Lower leg skin (tissue), 3 donors: ENCODE data around the gene SCARB2.

Experiments used
- POLR2A ChIP-seq, 2 donors: fragments of 450-650 bp; IDR thresholded peaks; one replicate each; pipeline ENCODE4 v1.6.1; 2016 to 2017; ENCODE audit warnings: antibody characterized with exemption in 2 of 2, mild to moderate bottlenecking in 1 of 2, moderate library complexity in 1 of 2
- TF ChIP-seq, protein P1 (sequence below), 3 donors: fragments of 450-650 bp; IDR thresholded peaks; one replicate each; pipeline ENCODE4 v1.5.1; 2016; ENCODE audit warnings: antibody characterized with exemption in 3 of 3, mild to moderate bottlenecking in 3 of 3, moderate library complexity in 2 of 3

- TF ChIP-seq, protein P1, sequence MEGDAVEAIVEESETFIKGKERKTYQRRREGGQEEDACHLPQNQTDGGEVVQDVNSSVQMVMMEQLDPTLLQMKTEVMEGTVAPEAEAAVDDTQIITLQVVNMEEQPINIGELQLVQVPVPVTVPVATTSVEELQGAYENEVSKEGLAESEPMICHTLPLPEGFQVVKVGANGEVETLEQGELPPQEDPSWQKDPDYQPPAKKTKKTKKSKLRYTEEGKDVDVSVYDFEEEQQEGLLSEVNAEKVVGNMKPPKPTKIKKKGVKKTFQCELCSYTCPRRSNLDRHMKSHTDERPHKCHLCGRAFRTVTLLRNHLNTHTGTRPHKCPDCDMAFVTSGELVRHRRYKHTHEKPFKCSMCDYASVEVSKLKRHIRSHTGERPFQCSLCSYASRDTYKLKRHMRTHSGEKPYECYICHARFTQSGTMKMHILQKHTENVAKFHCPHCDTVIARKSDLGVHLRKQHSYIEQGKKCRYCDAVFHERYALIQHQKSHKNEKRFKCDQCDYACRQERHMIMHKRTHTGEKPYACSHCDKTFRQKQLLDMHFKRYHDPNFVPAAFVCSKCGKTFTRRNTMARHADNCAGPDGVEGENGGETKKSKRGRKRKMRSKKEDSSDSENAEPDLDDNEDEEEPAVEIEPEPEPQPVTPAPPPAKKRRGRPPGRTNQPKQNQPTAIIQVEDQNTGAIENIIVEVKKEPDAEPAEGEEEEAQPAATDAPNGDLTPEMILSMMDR (IDR thresholded peaks at IDR 0.05): no peak
- TF ChIP-seq POLR2A (IDR thresholded peaks at IDR 0.05): no peak
These were observed 16.4 kb downstream of the SCARB2 start for GRCh38 chr4:76197031-76197743.
